Mucosa of descending colon (tissue), 3 donors: ENCODE data around the gene CCDC134. TPM values are rescaled to one million over a fixed set of nuclear protein-coding genes. Genes with fewer than 3 reads are reported as not detected.
A peak's percentile ranks its signal among the peaks of the same experiment; 100 is the strongest.

ENCODE experiments used
- ATAC-seq: fragments of 200-7000 bp; cut with Tn5 transposase; one replicate; pipeline ENCODE4 v1.9.1; 2020; ENCODE audit warnings: mild to moderate bottlenecking, moderate library complexity
- DNase-seq, 3 donors: peaks; one replicate each; pipeline ENCODE4 v3.0.0-alpha.2; 2020
- H3K36me3 ChIP-seq: fragments of 200-600 bp; one replicate; pipeline ENCODE4 v1.8.0; 2021; ENCODE audit warnings: low read depth, mild to moderate bottlenecking
- H3K4me1 ChIP-seq: fragments of 200-600 bp; one replicate; pipeline ENCODE4 v1.8.0; 2021; ENCODE audit warnings: low read depth, mild to moderate bottlenecking
- H3K4me3 ChIP-seq: fragments of 200-600 bp; one replicate; pipeline ENCODE4 v1.8.0; 2021; ENCODE audit warnings: mild to moderate bottlenecking
- H3K9me3 ChIP-seq: fragments of 200-600 bp; one replicate; pipeline ENCODE4 v1.8.0; 2021; ENCODE audit warnings: mild to moderate bottlenecking
- intact Hi-C, 2 donors: fragments of 100-400 bp; cut with DNase I in 1 of 2; cut with micrococcal nuclease in 1 of 2; formaldehyde crosslinking; loops; one replicate each; pipeline versions ENCODE4 v1.11.0 to v1.11.1; 2022; cut with DNase I, micrococcal nuclease
- long read RNA-seq, 2 donors: library from polyadenylated mRNA; unstranded; transcript quantifications; one replicate each; pipeline ENCODE4 v2.0.0, GENCODE V29; 2019 to 2021
- total RNA-seq, 3 donors: library from RNA; stranded (reverse); fragmentation: NEBNext Ultra II Directional in 2 of 3; extraction: Animal tissue kit (Norgen Biotek cat#: 25700) in 2 of 3; gene quantifications; one replicate each; pipeline versions ENCODE4 v1.2.1 to v1.2.4, GENCODE V29; 2021 to 2023
- TF ChIP-seq, protein P1 (sequence below): fragments of 200-600 bp; IDR thresholded peaks from one replicate; pipeline ENCODE4 v1.8.0; 2022; ENCODE audit warnings: antibody characterized with exemption, mild to moderate bottlenecking
- donor health status: DM: no; HTN: no; CAD: no; lungs with moderate emphysema.
- donor health status: DM: no; HTN: no; CAD: no.
- donor health status: DM: no; HTN: yes; CAD: no.

CCDC134 gene
- total RNA-seq, result 10 to 100 TPM in 2 of 3 donors, 1 to 10 TPM in 1; 9.2 to 11.6 (median 10.0) TPM
- long read RNA-seq, donor 1, partial matches to known transcripts, result 0 of 2 reads
- long read RNA-seq, donor 1, other reads (novel, unspliced or antisense), result 1 of 2 reads
- long read RNA-seq, donor 2, partial matches to known transcripts, result 1 of 6 reads
- long read RNA-seq, donor 2, other reads (novel, unspliced or antisense), result 3 of 6 reads

GRCh38 chr22:41800348-41801146 is at the start of gene CCDC134:
Gene CCDC134, plus strand, starts transcription at chr22:41800679. Its CDS starts 8,212 bp downstream, at chr22:41808891.
- intact Hi-C loops, result loop anchor here in 1 of 2 donors (10.0 kb wide), 1 partner anchor 106 kb away; the partner anchor contains the start of gene MEI1
- H3K36me3 ChIP-seq, result no peaks in the 10 kb centered on the region
- ATAC-seq, result peak; percentile 98

DNA sequence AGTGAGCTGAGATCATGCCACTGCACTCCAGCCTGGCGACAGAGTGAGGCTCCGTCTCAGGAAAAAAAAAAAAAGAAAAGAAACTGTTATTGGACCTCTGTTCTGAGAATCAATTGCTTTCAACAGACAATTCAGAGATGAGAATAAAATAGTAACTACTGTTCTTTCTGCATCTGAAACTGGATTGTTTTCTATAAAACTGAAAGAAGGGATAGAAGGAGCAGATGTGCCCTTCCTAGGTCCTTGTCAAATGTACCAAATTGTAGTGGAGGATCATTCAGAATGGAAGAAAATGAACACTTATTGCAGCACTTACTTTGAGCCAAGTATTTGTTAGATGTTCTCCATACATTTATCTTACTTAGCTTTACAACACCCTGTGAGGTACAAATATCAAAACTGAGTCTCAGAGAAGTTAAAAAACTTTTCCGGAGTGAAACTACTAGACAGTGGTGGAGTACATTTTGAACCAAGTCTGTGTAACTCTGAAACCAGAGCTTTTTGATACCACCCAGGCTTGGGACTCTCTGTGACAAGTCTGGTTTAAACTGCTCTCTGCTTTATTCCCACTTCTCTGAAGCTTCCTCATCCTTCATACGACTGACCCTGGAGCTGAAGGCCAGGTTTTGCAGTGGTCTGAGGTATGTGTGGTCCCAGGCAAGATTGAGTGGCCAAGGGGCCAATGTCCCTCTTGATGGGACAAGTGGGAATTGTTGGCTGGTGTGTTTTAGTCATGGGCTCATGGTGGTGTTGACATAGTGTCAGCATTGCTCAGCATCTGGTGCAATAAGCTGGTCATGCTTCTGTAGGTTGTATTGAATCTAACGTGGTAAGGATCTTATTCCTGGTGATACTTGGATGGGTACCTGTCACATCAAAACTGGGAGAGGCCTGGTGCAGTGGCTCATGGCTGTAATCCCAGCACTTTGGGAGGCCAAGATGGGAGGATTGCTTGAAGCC is 48.2 kb upstream of the CCDC134 start:
- no peak for ATAC-seq
- H3K9me3 ChIP-seq, result no peaks in the 10 kb centered on the region
- intact Hi-C loops, result no loop called here
- TF ChIP-seq, protein P1, sequence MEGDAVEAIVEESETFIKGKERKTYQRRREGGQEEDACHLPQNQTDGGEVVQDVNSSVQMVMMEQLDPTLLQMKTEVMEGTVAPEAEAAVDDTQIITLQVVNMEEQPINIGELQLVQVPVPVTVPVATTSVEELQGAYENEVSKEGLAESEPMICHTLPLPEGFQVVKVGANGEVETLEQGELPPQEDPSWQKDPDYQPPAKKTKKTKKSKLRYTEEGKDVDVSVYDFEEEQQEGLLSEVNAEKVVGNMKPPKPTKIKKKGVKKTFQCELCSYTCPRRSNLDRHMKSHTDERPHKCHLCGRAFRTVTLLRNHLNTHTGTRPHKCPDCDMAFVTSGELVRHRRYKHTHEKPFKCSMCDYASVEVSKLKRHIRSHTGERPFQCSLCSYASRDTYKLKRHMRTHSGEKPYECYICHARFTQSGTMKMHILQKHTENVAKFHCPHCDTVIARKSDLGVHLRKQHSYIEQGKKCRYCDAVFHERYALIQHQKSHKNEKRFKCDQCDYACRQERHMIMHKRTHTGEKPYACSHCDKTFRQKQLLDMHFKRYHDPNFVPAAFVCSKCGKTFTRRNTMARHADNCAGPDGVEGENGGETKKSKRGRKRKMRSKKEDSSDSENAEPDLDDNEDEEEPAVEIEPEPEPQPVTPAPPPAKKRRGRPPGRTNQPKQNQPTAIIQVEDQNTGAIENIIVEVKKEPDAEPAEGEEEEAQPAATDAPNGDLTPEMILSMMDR, result no peak
- DNase-seq, result no peak
- no peaks in the 10 kb centered on the region for H3K36me3 ChIP-seq
- no peak overlapping the region for H3K4me3 ChIP-seq
- no peaks in the 10 kb centered on the region for H3K4me1 ChIP-seq

More at GRCh38 chr22:41800348-41801146, at the start of gene CCDC134:
- peaks cover 15% of the 10 kb centered on the region for H3K4me1 ChIP-seq
- no peaks in the 10 kb centered on the region for H3K9me3 ChIP-seq
- peak within 1 kb of the TSS; percentile 42 for H3K4me3 ChIP-seq
- DNase-seq, result peak; percentile 91 to 96 (median 96)
- TF ChIP-seq, protein P1, result no peak

GRCh38 chr22:41753984-41754383 is 46.5 kb upstream of the CCDC134 start:
- H3K36me3 ChIP-seq, result no peaks in the 10 kb centered on the region
- no peaks in the 10 kb centered on the region for H3K4me1 ChIP-seq
- no peaks in the 10 kb centered on the region for H3K9me3 ChIP-seq
- TF ChIP-seq, protein P1, result no peak
- H3K4me3 ChIP-seq, result no peak overlapping the region
- no peak for ATAC-seq
- no peak for DNase-seq
- intact Hi-C loops, result no loop called here

- Histone ChIP-seq H3K9me3 (no peaks in the 10 kb centered on the region), H3K4me1 (no peaks in the 10 kb centered on the region), H3K36me3 (no peaks in the 10 kb centered on the region), H3K4me3 (no peak overlapping the region)
- DNase-seq, result no peak
- TF ChIP-seq, protein P1, result no peak
- intact Hi-C loops, result no loop called here
- peak; percentile 48 for ATAC-seq
Measured at GRCh38 chr22:41757502-41757901, 43.0 kb upstream of the CCDC134 start.

- intact Hi-C loops, result no loop called here
- H3K9me3 ChIP-seq, result no peaks in the 10 kb centered on the region
- ATAC-seq (no peak), DNase-seq (no peak)
- TF ChIP-seq, protein P1, result no peak
- no peaks in the 10 kb centered on the region for H3K4me1 ChIP-seq
- no peaks in the 10 kb centered on the region for H3K36me3 ChIP-seq
- H3K4me3 ChIP-seq, result no peak overlapping the region
Measured at GRCh38 chr22:41758231-41758630, 42.2 kb upstream of the CCDC134 start.
